SK-N-SH treated with all-trans-retinoic acid at 6 μM for 48 hours (cell line): ENCODE results near the gene BMP8A.
"Not testable (repeated sequence)": the region's sequence is repeated elsewhere in the genome, so short reads cannot be mapped to it uniquely, and the experiment has no call there.

Experiments
- ARNTL ChIP-seq: fragments of 450-650 bp; formaldehyde crosslinking; IDR thresholded peaks from 2 replicates; pipeline ENCODE4 v1.5.0; 2020; ENCODE audit warnings: low read depth, mild to moderate bottlenecking, moderate library complexity, borderline replicate concordance
- OSR1 ChIP-seq: fragments of 250-450 bp; sonication (Bioruptor Pico); IDR thresholded peaks from 2 replicates; pipeline ENCODE4 v1.8.0; 2022; ENCODE audit warnings: moderate library complexity, mild to moderate bottlenecking, inconsistent platforms
- PATZ1 ChIP-seq: fragments of 250-450 bp; sonication (Bioruptor Pico); IDR thresholded peaks from 2 replicates; pipeline ENCODE4 v1.8.0; 2020; ENCODE audit warnings: mild to moderate bottlenecking, moderate library complexity, borderline replicate concordance
- ZFP3 ChIP-seq: fragments of 250-450 bp; sonication (Bioruptor Pico); IDR thresholded peaks from 2 replicates; pipeline ENCODE4 v1.5.0; 2020; ENCODE audit warnings: mild to moderate bottlenecking, moderate library complexity
- ZNF565 ChIP-seq: fragments of 450-650 bp; formaldehyde crosslinking; conservative IDR thresholded peaks from 2 replicates; pipeline ENCODE4 v1.5.0; 2020; ENCODE audit warnings: low read depth, mild to moderate bottlenecking, moderate library complexity
- ZNF70 ChIP-seq: fragments of 450-650 bp; formaldehyde crosslinking; IDR thresholded peaks from 2 replicates; pipeline ENCODE4 v1.5.0; 2020; ENCODE audit warnings: mild to moderate bottlenecking, moderate library complexity
- ZNF8 ChIP-seq: fragments of 450-650 bp; formaldehyde crosslinking; IDR thresholded peaks from 2 replicates; pipeline ENCODE4 v1.5.0; 2020; ENCODE audit warnings: mild to moderate bottlenecking, moderate library complexity
- TF ChIP-seq, protein P1 (sequence below): fragments of 250-450 bp; sonication (Bioruptor Pico); IDR thresholded peaks from 2 replicates; pipeline ENCODE4 v1.5.1; 2020; ENCODE audit warnings: low read depth, mild to moderate bottlenecking, moderate library complexity
- TF ChIP-seq, protein P2 (sequence below): fragments of 250-450 bp; sonication (Bioruptor Pico); IDR thresholded peaks from 2 replicates; pipeline ENCODE4 v1.5.0; 2020; ENCODE audit warnings: mild to moderate bottlenecking, moderate library complexity

- TF ChIP-seq, protein P1, sequence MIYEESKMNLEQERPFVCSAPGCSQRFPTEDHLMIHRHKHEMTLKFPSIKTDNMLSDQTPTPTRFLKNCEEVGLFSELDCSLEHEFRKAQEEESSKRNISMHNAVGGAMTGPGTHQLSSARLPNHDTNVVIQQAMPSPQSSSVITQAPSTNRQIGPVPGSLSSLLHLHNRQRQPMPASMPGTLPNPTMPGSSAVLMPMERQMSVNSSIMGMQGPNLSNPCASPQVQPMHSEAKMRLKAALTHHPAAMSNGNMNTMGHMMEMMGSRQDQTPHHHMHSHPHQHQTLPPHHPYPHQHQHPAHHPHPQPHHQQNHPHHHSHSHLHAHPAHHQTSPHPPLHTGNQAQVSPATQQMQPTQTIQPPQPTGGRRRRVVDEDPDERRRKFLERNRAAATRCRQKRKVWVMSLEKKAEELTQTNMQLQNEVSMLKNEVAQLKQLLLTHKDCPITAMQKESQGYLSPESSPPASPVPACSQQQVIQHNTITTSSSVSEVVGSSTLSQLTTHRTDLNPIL: not testable (repeated sequence)
- TF ChIP-seq, protein P2, sequence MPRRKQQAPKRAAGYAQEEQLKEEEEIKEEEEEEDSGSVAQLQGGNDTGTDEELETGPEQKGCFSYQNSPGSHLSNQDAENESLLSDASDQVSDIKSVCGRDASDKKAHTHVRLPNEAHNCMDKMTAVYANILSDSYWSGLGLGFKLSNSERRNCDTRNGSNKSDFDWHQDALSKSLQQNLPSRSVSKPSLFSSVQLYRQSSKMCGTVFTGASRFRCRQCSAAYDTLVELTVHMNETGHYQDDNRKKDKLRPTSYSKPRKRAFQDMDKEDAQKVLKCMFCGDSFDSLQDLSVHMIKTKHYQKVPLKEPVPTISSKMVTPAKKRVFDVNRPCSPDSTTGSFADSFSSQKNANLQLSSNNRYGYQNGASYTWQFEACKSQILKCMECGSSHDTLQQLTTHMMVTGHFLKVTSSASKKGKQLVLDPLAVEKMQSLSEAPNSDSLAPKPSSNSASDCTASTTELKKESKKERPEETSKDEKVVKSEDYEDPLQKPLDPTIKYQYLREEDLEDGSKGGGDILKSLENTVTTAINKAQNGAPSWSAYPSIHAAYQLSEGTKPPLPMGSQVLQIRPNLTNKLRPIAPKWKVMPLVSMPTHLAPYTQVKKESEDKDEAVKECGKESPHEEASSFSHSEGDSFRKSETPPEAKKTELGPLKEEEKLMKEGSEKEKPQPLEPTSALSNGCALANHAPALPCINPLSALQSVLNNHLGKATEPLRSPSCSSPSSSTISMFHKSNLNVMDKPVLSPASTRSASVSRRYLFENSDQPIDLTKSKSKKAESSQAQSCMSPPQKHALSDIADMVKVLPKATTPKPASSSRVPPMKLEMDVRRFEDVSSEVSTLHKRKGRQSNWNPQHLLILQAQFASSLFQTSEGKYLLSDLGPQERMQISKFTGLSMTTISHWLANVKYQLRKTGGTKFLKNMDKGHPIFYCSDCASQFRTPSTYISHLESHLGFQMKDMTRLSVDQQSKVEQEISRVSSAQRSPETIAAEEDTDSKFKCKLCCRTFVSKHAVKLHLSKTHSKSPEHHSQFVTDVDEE (CRISPR knock-in tag): not testable (repeated sequence)
- TF ChIP-seq OSR1 (CRISPR knock-in tag); ZNF565 (CRISPR knock-in tag); PATZ1; ZNF8; ZFP3; ARNTL (CRISPR knock-in tag); ZNF70 (CRISPR knock-in tag): not testable (repeated sequence)
Observed at GRCh38 chr1:39450041-39450440, 41.4 kb upstream of the BMP8A start.
